Glomerular visceral epithelial cell (primary cell): ENCODE results near the gene RNU1-3.
"Not testable (repeated sequence)": the region's sequence is repeated elsewhere in the genome, so short reads cannot be mapped to it uniquely, and the experiment has no call there.

Source experiments
- DNase-seq: peaks from one replicate; pipeline ENCODE4 v3.0.0-alpha.2; 2016; ENCODE audit errors: extremely low spot score

Gene RNU1-3

GRCh38 chr1:16639091-16640031 is 27.4 kb downstream of the RNU1-3 start:
- DNase-seq = not testable (repeated sequence)

GRCh38 chr1:16637941-16638778 is 28.6 kb downstream of the RNU1-3 start:
- not testable (repeated sequence) for DNase-seq

GRCh38 chr1:16636551-16637195 is 30.1 kb downstream of the RNU1-3 start:
- DNase-seq = not testable (repeated sequence)

GRCh38 chr1:16635959-16636358 is 30.8 kb downstream of the RNU1-3 start:
- not testable (repeated sequence) for DNase-seq

GRCh38 chr1:16633540-16634282 is 33.0 kb downstream of the RNU1-3 start:
- DNase-seq = not testable (repeated sequence)

- not testable (repeated sequence) for DNase-seq
Measured at GRCh38 chr1:16632044-16632850, 34.5 kb downstream of the RNU1-3 start.

- DNase-seq = no peak
Measured at GRCh38 chr1:16631248-16632043, 35.3 kb downstream of the RNU1-3 start.

- DNase-seq = no peak
Measured at GRCh38 chr1:16630661-16631247, 36.0 kb downstream of the RNU1-3 start.

- DNase-seq = not testable (repeated sequence)
Measured at GRCh38 chr1:16629916-16630530, 36.7 kb downstream of the RNU1-3 start.

- DNase-seq = no peak
Measured at GRCh38 chr1:16628361-16629111, 38.2 kb downstream of the RNU1-3 start.

GRCh38 chr1:16626409-16626983 is 40.3 kb downstream of the RNU1-3 start:
- not testable (repeated sequence) for DNase-seq

- DNase-seq = no peak
Measured at GRCh38 chr1:16625497-16626408, 41.0 kb downstream of the RNU1-3 start.

GRCh38 chr1:16623812-16624719 is 42.7 kb downstream of the RNU1-3 start:
- peak; percentile 72 for DNase-seq

- peak; percentile 89 for DNase-seq
Measured at GRCh38 chr1:16623337-16623736, 43.4 kb downstream of the RNU1-3 start.

GRCh38 chr1:16621681-16622315 is 45.0 kb downstream of the RNU1-3 start:
- not testable (repeated sequence) for DNase-seq
